Osteoblast (primary cell): Measurements from ENCODE around the gene MED9. TPM values are rescaled to one million over a fixed set of nuclear protein-coding genes. Genes with fewer than 3 reads are reported as not detected.
A peak's percentile ranks its signal among the peaks of the same experiment; 100 is the strongest.

ENCODE experiments used
- DNase-seq: peaks from one replicate; pipeline ENCODE4 v3.0.0; 2011; ENCODE audit warnings: low spot score, mixed read lengths; ENCODE audit not compliant: insufficient read length; ENCODE audit errors: missing footprints
- H2AFZ ChIP-seq: 2 replicates; pipeline ENCODE4 v1.6.0; 2011; ENCODE audit warnings: mild to moderate bottlenecking, low read length
- H3K27ac ChIP-seq: 2 replicates; pipeline ENCODE4 v1.5.1; 2011; ENCODE audit warnings: mild to moderate bottlenecking, low read depth, low read length, moderate library complexity
- H3K27me3 ChIP-seq: 2 replicates; pipeline ENCODE4 v1.6.0; 2012; ENCODE audit warnings: mild to moderate bottlenecking, control low read depth, inconsistent platforms, low read length, moderate library complexity; ENCODE audit not compliant: insufficient read depth
- H3K36me3 ChIP-seq: 2 replicates; pipeline ENCODE4 v1.5.1; 2011; ENCODE audit warnings: mild to moderate bottlenecking, low read length, control low read depth, moderate library complexity; ENCODE audit not compliant: insufficient read depth
- H3K4me1 ChIP-seq: 2 replicates; pipeline ENCODE4 v1.5.1; 2011; ENCODE audit warnings: mild to moderate bottlenecking, low read length, control low read depth, moderate library complexity; ENCODE audit not compliant: insufficient read depth
- H3K4me2 ChIP-seq: 2 replicates; pipeline ENCODE4 v1.6.0; 2011; ENCODE audit warnings: mild to moderate bottlenecking, low read length; ENCODE audit not compliant: insufficient read depth
- H3K4me3 ChIP-seq: fragments of 200-600 bp; sonication (generic); 3 replicates; pipeline ENCODE4 v1.5.1; 2012; ENCODE audit warnings: mild to moderate bottlenecking, low read length, inconsistent platforms; ENCODE audit not compliant: insufficient read depth
- H3K79me2 ChIP-seq: 2 replicates; pipeline ENCODE4 v1.6.0; 2012; ENCODE audit warnings: mild to moderate bottlenecking, low read length, control low read depth, inconsistent platforms; ENCODE audit not compliant: insufficient read depth
- H3K9me3 ChIP-seq: 2 replicates; pipeline ENCODE4 v1.5.1; 2011; ENCODE audit warnings: low read depth, low read length, control low read depth
- H4K20me1 ChIP-seq: 2 replicates; pipeline ENCODE4 v1.6.0; 2012; ENCODE audit warnings: mild to moderate bottlenecking, low read length, control low read depth; ENCODE audit not compliant: insufficient read depth
- CTCF ChIP-seq: IDR thresholded peaks from 2 replicates; pipeline ENCODE4 v1.5.1; 2011; ENCODE audit warnings: mild to moderate bottlenecking, low read depth, low read length, moderate library complexity; ENCODE audit errors: extremely low read depth
- total RNA-seq: library from RNA; depleted of rRNA; stranded (reverse); fragments of >200 nt; gene quantifications from 2 replicates; pipeline ENCODE4 v1.2.3, GENCODE V29; 2012

Gene MED9
- total RNA-seq, 1 donor: 17.0 TPM

- H3K27ac ChIP-seq: peak overlapping the region; percentile 93
- H3K79me2 ChIP-seq: no peaks in the 10 kb centered on the region
- no peak overlapping the region for H3K4me3 ChIP-seq
- no peaks in the 10 kb centered on the region for H4K20me1 ChIP-seq
- H2AFZ ChIP-seq: peak overlapping the region; percentile 89
- no peaks in the 10 kb centered on the region for H3K9me3 ChIP-seq
- peaks cover 44% of the 10 kb centered on the region for H3K4me1 ChIP-seq
- H3K4me2 ChIP-seq: peak overlapping the region; percentile 72
- no peaks in the 10 kb centered on the region for H3K27me3 ChIP-seq
- no peaks in the 10 kb centered on the region for H3K36me3 ChIP-seq
- no peak for TF ChIP-seq CTCF
- DNase-seq: peak; percentile 95
Measured at GRCh38 chr17:17515934-17516930, 39.4 kb downstream of the MED9 start.

GRCh38 chr17:17516941-17517720 lies 40.3 kb downstream of the MED9 start:
- peak; percentile 48 for DNase-seq
- Histone ChIP-seq H3K4me1 (peaks cover 35% of the 10 kb centered on the region), H2AFZ (no peak overlapping the region), H3K36me3 (no peaks in the 10 kb centered on the region), H3K4me2 (no peak overlapping the region), H3K79me2 (no peaks in the 10 kb centered on the region), H4K20me1 (no peaks in the 10 kb centered on the region), H3K9me3 (no peaks in the 10 kb centered on the region), H3K27ac (peak overlapping the region; percentile 93), H3K27me3 (no peaks in the 10 kb centered on the region), H3K4me3 (no peak overlapping the region)
- no peak for TF ChIP-seq CTCF

GRCh38 chr17:17518014-17518413 lies 41.2 kb downstream of the MED9 start:
- no peak overlapping the region for H3K4me3 ChIP-seq
- peak; percentile 48 for DNase-seq
- no peak for TF ChIP-seq CTCF

More at GRCh38 chr17:17518014-17518413, 41.2 kb downstream of the MED9 start:
- Histone ChIP-seq H3K79me2 (no peaks in the 10 kb centered on the region), H3K4me1 (peaks cover 27% of the 10 kb centered on the region), H3K36me3 (no peaks in the 10 kb centered on the region), H3K9me3 (no peaks in the 10 kb centered on the region), H3K27ac (no peak overlapping the region), H4K20me1 (no peaks in the 10 kb centered on the region), H2AFZ (no peak overlapping the region), H3K27me3 (no peaks in the 10 kb centered on the region), H3K4me2 (no peak overlapping the region)
